ENCODE measurements around the gene CCDC158.

CCDC158 gene

DNA sequence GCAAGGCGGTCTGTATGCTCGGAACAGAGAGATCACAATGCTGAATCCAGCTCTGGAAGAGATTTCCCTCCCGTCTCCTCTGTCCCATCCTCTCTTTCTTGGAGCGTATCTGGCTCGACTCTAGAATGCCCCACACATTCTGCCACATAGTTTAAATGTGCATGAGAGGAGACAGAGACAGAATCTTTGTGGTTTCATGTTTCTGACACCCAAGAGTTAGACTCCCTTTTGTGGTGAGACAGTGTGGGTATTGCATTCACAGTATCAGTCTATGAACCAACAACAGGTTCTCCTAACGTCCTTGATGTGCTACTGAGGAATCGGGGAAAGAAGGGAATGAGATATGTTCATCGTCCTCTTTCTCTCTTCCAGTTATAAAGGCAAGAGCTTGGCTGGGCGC, 144.1 kb downstream of the CCDC158 start:
- DNase-seq, result no peak

DNA sequence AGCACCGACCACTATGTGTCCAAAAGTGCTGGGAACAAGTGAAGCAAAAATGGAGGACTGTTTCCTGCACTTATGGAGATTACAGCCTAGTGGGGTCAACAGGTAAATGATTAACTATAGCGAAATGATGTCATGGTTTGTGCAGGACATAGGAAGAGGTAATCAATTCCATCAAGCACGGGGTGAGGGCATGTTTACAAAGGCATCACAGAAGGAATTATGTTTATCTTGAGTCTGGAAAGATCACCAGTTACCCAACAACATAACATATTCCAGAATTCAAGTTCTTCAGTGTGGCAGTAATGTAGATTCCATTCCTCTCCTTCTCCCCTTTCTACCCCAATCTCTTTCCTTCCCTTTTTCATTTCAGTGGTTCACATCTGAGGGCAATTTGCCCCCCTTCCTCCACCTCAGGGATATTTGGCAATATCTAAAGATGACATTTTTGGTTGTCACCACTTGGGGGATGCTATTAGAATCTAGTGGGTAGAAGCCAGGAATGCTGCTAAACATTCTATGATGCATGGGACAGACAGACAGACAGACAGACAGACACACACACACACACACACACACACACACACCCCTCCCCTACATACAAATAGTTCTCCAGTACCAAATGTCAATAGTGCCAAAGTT, 145.3 kb downstream of the CCDC158 start:
- no peak for DNase-seq

DNA sequence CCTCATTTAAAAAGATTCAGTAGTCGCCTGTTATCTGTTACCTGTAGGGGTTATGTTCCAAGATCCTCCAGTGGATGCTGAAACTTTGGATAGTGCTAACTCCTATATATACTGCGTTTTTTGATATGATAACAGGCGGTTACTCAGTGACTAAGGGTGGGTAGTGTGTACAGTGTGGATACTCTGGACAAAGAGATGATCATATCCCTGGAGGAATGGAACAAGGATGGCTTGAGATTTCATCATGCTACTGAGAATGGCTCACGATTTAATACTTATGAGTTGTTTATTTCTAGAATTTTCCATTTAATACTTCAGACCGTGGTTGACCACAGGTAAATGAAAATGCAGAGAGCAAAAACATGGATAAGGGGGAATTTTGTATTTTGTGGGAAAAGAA, 147.9 kb downstream of the CCDC158 start:
- no peak for DNase-seq

DNA sequence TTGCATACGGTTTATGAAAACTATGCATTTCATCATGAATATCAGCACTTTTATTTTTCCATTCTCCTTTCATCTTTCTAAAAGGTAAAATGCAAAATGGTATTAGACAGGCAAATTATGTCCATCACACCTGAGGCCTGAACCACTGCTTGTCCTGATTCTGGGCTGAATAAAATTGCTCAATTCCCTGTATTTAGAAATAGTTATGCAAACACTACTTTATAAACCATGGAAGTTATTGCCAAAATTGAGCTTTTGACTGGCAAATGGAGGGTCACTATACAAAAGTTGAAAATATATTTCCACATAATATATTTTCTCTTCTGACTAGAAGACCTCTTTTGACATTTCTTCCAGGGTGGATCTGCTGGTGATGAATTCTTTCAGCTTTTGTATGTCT, 148.4 kb downstream of the CCDC158 start:
- DNase-seq, result no peak

DNA sequence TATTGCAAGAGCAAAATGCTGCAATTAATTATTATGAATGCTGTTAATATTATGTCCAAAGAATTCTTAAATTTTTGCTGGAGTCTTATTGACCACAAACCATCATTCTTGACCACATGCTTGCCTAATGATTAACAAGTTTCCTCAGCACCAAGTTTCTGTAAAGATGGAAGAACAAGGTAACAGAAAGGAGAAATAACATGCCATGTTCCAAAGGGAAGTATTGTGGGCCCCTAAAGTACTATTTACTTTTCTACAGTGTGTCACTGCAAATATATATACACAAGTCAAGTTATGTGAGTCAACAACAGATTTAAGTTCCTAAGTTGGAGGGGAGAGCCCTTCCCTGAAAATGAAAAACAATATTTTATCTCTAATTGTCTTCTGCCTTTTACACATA, 148.9 kb downstream of the CCDC158 start:
- DNase-seq, result no peak

DNA sequence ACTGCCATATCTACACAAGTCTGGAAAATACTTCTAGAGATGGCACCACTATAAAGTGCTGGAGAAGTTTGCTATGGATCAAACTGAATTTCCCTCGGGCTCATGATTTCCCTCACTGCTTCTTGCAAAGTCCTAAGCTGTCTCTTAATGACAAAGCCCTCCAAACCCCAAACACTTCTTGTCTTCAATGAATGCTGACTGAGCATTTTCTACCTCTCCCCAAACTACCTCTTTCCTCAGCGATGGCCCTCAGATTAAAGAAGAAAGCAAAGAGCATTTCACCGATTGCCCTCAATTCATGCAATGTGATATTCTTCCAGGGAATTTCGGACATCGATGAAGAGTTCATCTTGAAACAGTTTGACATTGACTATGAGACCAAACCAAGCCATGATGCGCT, 149.7 kb downstream of the CCDC158 start:
- DNase-seq, result no peak

DNA sequence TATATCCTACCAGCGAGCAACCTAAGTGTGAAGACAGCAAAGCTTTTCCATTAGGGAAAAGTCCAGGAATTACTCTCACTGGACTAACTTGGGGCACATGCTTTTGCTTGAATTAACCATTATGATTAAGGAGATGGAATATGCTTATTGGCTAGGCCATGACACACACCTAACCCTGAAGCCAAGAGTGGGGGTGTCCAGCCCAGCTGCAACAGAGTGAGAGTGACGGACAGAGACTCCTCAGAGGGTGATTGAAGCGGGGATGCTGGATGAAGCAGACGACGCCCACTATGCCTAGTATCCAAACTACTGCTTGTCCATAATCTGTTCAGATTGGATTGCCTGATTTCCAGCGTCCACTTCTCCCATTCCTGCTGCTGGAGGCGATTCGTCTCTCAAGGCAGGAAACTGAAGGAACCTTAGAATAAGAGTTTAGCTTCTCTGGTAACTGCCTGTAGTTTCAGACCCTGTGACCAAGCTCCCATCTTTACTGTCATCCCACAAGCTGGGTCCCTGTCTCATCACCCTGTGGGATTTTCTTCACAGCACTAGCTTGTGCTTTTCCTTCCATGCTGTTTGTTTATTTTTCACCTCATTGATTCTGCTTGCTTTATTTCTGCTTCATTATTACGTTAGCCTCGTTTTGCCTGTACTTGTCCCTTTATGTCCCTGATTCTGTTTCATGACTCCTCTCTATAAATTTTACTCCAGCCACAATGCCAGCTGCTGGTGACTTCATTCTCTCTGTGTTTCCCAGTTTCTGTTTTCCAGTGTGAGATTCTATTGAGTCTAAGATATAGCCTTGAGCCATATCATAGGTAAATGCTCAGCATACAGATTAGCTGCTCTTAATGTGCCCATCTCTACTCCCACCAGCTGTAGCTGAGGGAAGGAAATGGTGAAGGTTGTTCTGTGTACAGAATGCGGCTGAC, 150.4 kb downstream of the CCDC158 start:
- DNase-seq, result no peak

DNA sequence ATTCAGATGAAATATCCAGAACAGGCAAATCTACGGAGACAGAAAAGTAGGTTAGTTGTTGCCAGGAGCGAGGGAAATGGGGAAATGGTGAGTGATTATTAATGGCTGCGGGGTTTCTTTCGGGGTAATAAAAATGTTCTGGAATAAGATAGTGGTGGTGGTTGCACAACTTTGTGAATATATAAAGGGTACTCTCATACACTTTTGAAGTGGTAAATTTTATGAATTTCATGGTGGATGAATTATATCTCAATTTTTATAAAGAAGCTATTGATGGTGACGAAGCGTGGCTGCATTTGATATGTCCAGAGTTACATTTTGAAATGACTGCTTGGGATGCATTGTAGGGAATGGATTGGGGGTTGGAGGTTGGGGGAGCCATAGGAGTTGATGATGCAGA, 153.1 kb downstream of the CCDC158 start:
- DNase-seq, result no peak

DNA sequence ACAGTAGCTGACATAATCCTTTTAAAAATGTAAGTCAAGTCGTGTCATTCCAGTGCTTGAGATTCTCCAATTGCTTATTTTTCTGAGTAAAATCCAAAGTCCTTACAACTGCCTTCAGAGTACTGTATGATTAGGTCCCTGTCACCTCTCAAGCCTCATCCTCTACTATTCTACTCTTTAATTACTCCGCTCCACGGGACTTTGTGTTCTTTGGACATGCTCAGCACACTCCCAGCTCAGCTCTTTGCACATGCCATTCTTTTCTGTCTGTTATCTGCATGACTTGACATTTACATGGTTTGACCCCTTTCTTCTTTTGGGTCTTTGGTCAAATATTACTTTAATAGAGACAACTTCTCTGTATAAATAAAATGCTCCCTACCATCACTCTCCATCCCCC, 154.3 kb downstream of the CCDC158 start:
- DNase-seq, result no peak

DNA sequence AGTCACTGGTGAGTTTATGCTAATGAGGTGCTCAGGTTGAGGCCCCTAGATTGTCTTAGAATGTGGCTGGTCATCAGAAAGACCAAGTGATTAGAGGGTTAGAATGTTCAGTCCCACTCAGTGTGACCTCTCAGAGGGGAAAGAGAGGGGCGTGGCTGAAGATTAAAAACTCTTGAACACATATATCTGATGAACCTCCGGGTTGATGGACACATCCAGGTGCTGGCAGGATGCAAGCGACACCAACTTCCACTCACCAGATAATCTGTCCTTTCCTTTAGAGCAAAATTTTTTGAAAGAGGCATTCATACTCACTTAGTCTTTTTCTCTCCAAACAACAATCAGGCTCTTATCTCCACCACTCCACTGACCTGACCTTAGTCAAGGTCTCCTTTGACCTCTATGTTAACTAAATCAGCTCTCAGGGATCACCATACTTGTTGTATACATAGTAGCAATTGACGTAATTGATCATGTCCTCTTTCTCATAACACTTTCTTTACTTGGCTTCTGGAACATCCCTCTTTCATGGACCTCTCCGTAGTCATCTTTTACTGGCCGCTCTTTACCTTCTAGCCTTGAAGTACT, 155.2 kb downstream of the CCDC158 start:
- no peak for DNase-seq
